Measurements from ENCODE around the gene DNAJC4.

DNAJC4 gene

DNA sequence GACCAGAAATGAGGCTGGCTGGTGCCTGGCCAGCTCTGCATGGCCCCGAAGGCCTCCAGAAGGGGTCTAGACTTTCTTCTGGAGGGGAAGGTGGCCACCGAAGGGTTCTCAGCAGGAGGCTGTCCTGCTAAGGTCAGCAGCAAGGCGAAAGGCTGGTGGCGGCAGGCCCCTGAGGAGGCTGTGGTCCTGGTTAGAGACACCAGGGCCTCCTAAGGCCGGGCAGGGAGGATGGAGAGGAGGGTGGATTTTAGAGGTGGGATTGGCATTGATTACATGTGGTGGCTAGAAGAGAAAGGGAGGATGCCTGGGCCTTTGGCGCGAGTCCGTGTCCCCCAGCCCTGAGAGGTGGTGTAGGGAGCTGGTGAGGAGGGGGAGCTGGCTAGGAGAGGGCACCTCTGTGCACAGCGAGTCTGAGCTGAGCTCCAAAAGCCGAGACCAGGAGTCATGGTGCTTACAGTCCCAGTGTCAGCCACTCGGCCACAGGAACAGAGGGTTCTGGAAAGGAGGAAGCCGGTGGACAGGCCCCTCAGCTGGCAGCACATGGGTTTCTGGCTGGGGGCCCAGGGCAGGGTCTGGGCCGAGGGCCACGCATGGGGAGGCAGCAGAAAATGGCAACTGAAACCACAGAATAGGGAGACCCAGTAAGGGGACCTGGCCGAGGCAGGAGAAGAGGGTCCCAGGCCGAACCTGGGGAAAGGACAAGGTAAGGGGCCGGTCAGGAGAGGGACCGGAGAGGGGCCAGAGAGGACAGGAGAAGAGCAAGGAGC is 21.4 kb upstream of the DNAJC4 start:
- no peak for DNase-seq

DNA sequence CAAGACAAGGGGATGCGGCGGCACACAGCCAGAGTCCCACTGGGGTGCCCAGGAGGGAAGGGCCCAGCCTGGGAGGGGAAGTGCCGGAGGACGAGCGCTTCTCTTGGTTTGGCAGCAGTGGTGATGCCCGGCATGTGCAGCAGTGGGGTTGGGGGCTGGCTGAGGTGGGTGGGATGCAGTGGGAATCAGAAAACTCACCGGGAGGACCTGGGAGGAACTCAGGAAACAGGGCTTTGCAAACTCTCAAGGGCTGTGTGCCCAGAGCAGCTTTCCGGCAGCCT is 20.8 kb upstream of the DNAJC4 start:
- DNase-seq: no peak

DNA sequence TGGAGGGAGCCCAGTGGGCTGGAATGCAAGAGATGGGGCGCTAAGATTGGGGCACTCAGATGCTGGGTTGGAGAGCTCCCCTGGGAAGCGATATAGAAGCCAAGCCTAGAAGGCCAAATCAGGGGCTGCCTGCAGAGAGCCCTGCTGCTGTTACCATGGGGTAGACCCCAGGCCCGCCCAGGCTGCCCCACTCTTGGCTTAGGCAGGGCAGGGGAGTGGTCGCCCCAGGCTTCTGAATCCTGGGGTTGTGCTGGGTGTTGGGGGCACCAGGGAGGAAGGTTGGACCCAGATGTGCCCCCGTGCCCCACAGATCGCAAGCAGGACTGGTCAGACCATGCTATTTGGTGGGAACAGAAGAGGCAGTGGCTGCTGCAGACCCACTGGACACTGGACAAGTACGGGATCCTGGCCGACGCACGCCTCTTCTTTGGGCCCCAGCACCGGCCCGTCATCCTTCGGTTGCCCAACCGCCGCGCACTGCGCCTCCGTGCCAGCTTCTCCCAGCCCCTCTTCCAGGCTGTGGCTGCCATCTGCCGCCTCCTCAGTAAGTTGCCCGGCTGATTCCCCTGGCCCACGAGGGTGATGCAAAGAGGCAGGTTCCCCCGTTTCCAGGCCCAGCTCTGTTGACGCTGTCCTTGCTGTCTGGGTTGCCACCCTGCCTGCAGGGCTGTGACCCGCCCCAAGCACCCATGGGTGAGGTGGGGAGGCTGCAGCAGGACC is 19.9 kb upstream of the DNAJC4 start:
- DNase-seq: no peak

DNA sequence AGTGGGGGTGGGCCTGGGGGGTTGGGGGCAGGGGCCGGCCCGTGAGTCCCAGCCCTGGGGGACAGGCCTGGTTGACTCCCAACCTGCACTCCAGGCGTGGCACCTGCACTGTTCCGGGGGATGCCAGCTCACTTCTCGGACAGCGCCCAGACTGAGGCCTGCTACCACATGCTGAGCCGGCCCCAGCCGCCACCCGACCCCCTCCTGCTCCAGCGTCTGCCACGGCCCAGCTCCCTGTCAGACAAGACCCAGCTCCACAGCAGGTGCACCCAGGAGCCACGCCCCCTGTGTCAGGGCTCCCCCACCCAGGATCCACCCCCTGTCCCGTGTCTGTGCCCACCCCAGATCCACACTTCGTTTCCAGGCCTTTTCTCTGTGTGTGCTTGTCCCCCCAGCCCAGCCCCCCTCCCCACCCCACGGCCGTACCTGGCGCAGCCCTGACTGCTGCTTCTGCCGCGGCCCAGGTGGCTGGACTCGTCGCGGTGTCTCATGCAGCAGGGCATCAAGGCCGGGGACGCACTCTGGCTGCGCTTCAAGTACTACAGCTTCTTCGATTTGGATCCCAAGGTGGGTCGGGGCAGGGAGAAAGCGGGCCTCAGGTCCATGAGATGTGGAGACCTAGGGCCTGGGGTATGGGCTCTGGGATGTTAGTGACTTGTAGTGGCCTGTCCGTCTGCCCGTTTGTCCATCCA is 19.0 kb upstream of the DNAJC4 start:
- no peak for DNase-seq

DNA sequence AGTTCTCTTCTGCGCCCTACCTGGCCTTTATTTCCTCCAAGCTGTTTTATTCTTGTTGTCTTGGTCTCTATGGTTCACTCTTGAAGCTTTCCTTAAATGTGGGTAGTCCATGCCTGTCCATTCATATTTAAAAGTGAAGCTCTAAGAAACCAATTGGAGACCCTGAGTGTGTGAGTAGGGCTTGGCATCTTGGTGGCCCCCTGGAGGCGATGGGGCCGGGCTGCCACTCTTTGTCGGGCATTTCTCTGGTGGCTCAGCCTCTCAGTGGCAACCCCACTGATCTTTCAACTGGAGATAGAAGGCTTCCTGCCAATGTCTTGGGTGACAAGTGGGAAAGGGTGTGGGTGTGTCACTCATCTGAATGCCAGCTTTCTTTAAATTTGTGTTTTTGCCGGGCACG is 13.5 kb upstream of the DNAJC4 start:
- DNase-seq: no peak

DNA sequence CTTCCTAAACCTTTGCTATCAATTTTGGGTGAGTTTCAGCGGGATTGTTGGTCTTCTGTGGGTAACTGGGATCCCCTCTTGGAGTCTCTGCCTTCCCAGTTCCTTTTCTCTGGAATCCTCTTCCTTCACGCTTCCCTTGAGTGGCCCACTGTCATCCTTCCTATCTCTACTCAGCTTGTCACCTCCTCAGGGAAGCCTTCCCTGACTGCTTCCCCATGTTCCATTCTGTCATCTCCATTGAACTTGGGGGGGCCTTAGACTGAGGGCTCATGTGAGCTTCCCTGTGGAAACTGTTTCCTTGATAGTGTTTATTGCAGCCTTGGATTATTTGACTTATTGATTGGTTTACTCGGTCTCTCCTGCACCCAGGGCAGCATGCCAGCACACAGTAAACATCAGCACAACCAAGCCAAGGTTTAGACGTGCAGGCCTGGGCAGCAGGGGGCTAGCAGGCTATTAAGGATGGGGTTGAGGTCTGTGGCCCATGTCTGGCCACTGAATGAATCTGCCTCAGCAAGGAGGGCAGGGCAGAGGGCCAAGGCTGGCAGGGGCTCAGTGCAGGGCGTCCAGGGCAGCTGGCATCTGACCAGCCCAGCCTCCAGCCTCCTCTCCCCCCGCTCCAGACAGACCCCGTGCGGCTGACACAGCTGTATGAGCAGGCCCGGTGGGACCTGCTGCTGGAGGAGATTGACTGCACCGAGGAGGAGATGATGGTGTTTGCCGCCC is 11.6 kb upstream of the DNAJC4 start:
- no peak for DNase-seq

DNA sequence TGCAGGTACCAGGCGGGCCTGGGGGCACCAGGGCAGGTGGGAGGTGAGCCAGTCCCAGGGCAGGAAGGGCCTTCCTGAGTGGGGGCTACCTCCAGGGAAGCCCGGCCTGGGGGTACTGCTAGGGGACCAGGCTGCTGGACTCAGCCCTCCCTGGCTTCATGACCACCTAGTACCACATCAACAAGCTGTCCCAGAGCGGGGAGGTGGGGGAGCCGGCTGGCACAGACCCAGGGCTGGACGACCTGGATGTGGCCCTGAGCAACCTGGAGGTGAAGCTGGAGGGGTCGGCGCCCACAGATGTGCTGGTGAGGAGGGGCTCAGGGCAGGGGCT is 11.0 kb upstream of the DNAJC4 start:
- DNase-seq: no peak

DNA sequence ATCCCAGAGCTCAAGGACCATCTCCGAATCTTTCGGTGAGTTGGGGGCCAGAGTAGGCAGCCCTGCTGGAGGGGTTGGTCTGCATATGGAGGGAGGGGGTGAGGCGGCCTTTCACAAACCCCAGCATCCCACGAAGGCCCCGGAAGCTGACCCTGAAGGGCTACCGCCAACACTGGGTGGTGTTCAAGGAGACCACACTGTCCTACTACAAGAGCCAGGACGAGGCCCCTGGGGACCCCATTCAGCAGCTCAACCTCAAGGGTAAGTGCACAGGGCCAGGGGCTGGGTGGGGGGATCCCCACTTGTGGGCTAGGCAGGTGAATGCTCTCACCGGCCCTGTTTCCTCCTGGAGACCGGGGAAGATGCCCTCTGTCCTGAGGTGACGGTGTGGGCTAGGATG is 10.6 kb upstream of the DNAJC4 start:
- DNase-seq: no peak

DNA sequence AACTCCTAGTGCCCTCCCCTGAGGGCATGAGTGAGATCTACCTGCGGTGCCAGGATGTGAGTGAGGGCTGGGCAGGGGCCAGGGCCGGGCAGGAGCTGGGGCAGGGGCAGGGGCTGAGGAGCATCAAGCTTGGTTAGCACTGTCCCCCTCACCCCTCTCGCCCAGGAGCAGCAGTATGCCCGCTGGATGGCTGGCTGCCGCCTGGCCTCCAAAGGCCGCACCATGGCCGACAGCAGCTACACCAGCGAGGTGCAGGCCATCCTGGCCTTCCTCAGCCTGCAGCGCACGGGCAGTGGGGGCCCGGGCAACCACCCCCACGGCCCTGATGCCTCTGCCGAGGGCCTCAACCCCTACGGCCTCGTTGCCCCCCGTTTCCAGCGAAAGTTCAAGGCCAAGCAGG is 10.1 kb upstream of the DNAJC4 start:
- DNase-seq: no peak

DNA sequence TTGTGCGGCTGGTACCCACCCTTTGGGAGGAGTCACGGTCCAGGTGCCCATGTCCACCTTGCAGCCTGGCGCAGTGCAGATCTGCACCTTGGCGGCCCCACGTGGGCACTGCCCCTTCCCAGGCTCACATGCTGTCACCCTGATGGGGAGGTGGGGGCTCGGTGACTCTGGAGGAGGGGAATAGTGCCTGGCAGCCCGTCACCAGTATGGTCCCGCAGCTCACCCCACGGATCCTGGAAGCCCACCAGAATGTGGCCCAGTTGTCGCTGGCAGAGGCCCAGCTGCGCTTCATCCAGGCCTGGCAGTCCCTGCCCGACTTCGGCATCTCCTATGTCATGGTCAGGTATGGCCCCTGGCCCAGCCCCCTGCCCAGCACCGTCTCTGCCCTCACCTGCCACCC is 9.6 kb upstream of the DNAJC4 start:
- DNase-seq: no peak

DNA sequence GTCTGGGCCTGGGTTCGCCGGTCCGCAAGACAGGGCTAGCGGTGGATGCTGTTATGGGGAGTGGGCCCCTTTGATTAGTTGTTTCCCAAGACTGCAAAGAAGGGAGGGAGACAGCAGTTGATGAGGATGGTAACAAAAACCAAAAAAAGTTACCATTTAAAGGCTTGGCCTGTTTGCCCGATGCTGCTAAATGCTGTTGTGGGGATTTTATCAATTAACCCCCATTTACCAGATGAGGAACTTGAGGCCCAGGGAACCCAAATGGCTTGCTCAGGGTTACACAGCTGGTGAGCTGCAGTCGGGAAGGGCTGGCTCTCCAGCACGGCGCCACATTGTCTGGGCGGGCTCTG is 7.7 kb upstream of the DNAJC4 start:
- no peak for DNase-seq

DNA sequence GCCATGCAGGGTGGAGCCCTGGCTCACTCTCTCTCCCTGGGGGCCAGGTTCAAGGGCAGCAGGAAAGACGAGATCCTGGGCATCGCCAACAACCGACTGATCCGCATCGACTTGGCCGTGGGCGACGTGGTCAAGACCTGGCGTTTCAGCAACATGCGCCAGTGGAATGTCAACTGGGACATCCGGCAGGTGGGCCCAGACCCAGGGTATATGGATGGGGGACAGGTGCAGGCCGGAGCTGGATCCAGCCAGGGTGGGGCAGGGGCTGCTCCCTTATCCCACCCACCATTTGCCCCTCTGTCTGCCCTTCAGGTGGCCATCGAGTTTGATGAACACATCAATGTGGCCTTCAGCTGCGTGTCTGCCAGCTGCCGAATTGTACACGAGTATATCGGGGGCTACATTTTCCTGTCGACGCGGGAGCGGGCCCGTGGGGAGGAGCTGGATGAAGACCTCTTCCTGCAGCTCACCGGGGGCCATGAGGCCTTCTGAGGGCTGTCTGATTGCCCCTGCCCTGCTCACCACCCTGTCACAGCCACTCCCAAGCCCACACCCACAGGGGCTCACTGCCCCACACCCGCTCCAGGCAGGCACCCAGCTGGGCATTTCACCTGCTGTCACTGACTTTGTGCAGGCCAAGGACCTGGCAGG is 7.2 kb upstream of the DNAJC4 start:
- DNase-seq: no peak

DNA sequence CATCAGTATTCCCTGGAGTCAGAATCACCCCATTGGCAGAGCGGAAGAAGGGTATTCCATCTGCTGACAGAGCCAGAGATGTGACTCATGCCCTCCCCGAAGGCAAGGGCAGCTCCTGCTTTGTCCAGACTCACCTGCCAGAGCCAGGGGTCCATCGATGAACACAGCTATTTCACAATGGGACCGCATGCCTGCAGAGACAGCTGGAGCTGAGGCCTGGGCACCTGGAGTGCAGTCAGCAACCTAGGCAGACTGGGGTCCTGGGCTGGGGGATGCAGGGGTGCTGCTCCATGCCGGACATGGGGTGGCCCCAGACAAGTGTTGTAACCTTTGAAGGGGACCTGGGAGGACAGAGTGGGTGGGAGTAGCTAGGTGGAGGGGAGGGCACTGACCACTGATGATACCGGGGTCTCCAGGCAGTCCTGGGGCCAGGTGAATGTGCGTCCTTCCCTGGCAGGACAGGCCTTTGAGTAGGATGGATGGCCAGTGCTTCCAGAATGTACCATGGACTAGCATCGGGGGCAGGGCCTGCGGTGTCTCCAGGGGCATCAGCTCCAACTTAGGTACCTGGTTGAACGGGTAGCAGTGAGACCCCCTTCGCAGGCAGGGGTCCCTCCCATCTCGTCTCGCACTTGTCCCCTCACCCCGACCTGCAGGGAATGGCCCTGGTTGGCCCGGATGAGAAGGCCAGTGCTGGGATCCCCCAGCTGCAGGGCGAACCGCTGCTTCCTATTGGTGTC is 6.0 kb upstream of the DNAJC4 start:
- DNase-seq: no peak

DNA sequence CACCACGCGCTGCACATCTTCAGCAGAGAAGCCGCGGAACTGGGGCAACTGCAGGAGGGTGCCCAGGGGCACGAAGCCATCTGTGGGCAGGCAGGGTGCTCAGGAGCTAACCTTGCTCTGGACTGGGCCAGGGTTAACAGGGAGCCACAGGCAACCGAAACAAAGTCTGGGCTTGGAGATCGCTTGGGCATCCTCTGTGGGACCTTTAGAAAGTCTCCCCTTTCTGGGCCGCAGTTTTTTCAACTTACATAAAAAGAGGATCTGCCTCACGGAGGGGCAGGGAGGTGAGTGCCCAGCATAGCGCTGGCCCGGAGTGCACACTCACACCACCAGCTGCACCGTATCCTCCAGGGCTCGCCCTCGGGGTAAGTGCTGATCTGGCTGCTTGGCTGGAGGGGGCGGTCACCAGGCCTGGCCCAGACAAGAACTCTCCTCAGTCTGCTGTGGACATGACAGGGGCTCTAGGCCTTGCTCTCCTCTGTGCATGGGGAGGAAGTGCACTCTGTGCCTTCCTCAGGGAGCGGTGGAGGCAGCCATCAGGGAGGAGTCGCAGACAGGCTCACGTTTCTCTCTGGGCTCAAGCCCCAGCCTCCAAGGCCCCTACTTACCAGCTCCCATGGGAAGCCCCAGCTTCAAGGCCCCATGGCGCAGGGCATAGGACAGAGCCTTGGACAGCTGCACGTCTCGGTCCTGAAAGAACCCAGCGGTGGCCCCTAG is 5.3 kb upstream of the DNAJC4 start:
- no peak for DNase-seq

DNA sequence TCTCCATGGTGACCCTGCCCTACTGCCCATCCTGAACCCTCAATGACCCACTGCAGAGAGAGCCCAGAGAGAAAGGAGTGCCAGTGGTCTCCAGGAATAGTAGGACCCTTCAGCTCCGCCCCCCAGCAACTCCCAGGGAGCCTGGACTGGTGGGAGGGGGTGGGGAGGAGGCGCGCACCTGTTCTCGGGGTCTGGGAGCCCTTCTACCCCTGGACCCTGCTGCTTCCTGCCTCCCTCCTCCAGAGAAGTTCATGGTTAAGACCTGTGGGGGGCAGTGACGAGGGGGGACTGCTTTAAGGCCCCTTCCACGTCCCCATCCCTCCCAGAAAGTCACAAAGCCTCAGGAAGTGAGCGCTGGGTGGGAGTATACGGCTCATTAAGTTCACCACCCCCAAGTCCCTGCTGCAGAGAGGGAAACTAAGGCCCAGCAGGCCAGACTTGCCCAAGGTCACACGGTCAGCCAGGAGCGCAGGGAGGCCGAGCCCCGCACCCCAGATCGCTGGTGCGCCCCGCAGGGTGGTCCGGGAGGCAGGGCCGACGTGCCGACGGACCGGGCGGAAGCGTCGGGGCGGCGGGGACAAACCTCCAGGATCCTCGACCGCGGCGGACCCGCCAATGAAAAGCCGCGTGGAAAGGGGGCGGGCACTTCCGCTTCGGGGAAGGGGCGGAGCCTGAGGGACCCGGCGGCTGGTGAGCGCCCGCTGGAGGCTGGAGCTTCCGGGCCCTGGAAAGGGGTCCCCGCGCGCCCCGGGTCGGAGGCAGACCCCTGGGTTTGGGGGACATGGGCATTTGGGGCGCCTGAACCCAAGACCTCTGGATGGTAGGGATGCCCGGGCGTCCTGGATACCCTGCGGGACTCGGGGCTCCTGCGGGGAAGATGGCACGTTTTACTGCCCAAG is 4.5 kb upstream of the DNAJC4 start, which contains the start of the genes NUDT22 and TRPT1:
Gene NUDT22, plus strand, starts transcription at position 667 of the 899 bp plus-strand sequence. CDS start 379 bp downstream, outside the sequence.
Gene TRPT1, minus strand, starts transcription at position 579 of the 899 bp plus-strand sequence. Its CDS starts 326 bp downstream, at position 253.
- peak; percentile 91 for DNase-seq

DNA sequence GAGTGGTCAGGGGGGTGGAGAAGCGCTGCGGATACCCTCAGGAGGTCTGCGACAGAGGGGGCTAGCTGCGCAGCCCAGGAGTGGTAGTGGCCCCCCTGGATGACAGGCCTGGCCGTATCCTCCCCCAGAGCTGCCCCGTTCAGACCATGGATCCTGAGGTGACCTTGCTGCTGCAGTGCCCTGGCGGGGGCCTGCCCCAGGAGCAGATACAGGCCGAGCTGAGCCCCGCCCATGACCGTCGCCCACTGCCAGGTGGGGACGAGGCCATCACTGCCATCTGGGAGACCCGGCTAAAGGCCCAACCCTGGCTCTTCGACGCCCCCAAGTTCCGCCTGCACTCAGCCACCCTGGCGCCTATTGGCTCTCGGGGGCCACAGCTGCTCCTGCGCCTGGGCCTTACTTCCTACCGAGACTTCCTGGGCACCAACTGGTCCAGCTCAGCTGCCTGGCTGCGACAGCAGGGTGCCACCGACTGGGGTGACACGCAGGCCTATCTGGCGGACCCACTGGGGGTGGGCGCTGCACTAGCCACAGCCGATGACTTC is 3.8 kb upstream of the DNAJC4 start:
- peak; percentile 49 for DNase-seq

DNA sequence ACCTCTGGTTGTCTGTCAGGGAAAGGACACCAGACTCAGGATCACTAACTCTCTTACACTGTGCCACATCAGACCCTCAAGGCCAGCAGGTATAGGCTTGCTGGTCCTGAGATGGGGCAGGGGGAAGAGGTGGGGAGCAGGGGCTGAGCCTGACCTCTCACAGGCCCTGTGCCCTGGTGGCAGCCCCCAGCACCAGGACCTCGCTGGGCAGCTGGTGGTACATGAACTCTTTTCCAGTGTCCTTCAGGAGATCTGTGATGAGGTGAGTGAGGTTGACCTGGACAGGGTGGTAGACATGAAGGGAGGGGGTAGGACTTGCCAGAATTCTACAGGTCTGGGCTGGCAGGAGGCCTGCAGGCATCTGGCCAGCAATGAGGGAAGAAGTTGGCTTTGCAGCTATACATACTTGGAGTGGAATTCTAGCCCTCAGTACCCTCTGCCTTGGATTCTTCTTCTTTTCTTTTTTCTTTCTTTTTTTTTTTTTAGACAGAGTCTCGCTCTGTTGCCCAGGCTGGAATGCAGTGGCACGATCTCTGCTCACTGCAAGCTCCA is 2.9 kb upstream of the DNAJC4 start:
- DNase-seq: no peak

DNA sequence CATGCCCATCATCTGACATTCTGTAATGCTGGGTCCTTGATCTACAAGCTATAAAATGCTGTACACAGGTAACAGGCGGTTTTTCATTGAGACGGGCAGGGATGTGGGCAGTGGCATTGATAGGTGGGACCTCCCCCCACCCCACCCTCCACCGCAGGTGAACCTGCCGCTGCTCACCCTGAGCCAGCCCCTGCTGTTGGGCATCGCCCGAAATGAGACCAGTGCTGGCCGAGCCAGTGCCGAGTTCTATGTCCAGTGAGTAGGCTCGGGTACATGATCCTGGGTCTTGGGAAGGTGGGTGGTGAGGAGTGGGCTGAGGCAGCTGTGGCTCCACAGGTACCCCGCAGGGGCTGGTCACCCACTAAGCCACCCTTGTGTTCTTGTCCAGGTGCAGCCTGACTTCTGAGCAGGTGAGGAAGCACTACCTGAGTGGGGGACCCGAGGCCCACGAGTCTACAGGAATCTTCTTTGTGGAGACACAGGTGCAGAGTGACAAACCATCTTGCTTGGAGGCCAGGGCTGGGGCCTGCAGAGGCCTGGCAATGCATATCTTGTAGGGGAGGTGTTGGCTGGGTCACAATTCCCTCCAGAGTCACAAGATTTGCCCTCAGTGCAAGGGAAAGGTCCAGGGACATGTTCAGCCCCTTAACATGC is 1.1 kb upstream of the DNAJC4 start:
- DNase-seq: no peak

DNA sequence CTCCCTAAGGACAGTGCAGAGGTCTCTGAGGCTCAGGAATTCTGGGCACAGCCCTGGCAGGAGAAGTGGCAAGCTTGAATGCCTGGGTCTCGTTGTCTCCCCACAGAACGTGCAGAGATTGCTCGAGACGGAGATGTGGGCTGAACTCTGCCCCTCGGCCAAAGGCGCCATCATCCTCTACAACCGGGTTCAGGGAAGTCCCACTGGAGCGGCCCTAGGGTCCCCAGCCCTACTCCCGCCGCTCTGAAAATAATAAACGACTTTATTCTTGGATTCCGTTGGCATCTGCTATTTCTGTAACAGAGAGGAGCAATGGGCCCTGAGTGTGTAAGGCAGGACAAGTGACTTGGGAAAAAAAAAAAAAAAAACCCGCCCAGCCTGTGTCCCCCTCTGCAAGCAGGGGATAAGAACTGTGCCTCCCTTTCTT is 591 bp upstream of the DNAJC4 start:
- no peak for DNase-seq

Measured in NCI-H82 (cell line).